GM06990 (cell line): ENCODE data around the gene BAHCC1.

Experiments used
- DNase-seq: peaks from one replicate; pipeline ENCODE4 v3.0.0-alpha.2; 2011; ENCODE audit not compliant: insufficient read length; ENCODE audit errors: extremely low read depth
- H3K27me3 ChIP-seq: replicated peaks from 2 replicates; pipeline ENCODE4 v1.6.0; 2011; ENCODE audit warnings: low read length; ENCODE audit not compliant: control insufficient read depth, insufficient read depth
- H3K36me3 ChIP-seq: 2 replicates; pipeline ENCODE4 v1.5.1; 2011; ENCODE audit warnings: low read length; ENCODE audit not compliant: control insufficient read depth, insufficient read depth
- H3K4me3 ChIP-seq: replicated peaks from 2 replicates; pipeline ENCODE4 v1.5.1; 2011; ENCODE audit warnings: low read depth, mild to moderate bottlenecking, control low read depth, low read length
- CTCF ChIP-seq: IDR thresholded peaks from 2 replicates; pipeline ENCODE4 v1.5.1; 2011; ENCODE audit warnings: low read length, control low read depth, mild to moderate bottlenecking, inconsistent platforms; ENCODE audit not compliant: insufficient read depth, poor library complexity, severe bottlenecking

Gene BAHCC1

DNA sequence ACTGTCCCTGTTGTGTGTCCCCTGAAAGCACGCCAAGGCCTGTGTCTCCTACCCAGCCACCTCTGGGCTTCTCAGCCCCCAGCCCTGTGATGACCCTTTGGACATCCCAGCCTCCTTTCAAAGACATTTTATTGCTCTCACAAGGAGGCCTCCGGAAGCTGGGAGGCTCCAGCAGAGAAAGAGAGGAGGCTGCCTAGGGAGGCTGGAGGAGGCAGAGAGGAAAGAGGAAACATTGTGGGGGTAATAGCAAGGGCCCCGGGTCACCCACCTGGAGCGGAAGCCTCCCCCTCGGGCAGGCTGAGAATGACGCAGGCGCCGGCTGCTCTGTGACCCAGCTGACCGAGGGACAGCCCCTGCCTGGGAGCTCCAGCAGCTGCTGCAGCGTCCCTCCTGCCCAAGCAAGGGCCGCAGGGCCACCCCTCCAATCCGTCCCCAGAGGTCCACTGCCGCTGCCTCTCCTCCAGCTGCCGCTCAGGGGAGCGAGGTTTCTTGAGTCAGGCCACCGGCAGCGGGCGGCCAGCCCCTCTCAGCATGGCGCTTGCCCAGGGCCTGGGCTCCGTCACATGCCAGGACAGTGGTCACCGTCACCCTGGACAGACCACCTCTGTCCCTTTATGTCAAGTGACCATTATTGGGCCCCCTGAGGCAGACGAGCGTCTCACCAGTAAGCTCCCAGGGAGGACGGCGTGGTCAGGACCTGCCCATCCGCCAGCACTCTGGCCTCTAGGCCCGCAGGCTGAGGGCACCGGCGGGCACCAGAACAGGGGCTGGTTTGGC, 88.0 kb downstream of the BAHCC1 start:
- TF ChIP-seq CTCF = no peak
- H3K4me3 ChIP-seq = no peak overlapping the region
- H3K36me3 ChIP-seq = no peaks in the 10 kb centered on the region
- H3K27me3 ChIP-seq = peaks cover 2% of the 10 kb centered on the region; the same call in 1 of the 2 replicates
- DNase-seq = peak; percentile 72

DNA sequence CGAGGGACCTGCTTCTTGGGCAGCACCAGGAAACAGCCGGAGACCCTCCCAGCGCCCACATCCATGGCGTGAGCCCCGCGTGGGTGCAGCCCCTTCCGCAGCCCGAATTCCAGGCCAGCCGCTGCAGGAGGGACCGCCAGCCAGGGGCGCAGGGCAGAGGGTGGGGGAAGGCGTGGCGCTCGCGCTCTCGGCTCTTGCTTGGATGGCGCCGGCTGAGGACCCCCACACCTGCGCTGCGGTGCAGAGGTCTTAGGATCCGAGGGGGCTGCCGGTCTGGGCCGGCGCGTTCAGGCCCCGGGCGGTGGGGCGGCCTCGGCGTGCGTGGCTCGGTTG, 88.6 kb downstream of the BAHCC1 start:
- TF ChIP-seq CTCF = no peak
- Histone ChIP-seq H3K36me3 (no peaks in the 10 kb centered on the region), H3K27me3 (peaks cover 2% of the 10 kb centered on the region; the same call in 1 of the 2 replicates), H3K4me3 (peak overlapping the region; percentile 35; the same call in 1 of the 2 replicates)
- no peak for DNase-seq

DNA sequence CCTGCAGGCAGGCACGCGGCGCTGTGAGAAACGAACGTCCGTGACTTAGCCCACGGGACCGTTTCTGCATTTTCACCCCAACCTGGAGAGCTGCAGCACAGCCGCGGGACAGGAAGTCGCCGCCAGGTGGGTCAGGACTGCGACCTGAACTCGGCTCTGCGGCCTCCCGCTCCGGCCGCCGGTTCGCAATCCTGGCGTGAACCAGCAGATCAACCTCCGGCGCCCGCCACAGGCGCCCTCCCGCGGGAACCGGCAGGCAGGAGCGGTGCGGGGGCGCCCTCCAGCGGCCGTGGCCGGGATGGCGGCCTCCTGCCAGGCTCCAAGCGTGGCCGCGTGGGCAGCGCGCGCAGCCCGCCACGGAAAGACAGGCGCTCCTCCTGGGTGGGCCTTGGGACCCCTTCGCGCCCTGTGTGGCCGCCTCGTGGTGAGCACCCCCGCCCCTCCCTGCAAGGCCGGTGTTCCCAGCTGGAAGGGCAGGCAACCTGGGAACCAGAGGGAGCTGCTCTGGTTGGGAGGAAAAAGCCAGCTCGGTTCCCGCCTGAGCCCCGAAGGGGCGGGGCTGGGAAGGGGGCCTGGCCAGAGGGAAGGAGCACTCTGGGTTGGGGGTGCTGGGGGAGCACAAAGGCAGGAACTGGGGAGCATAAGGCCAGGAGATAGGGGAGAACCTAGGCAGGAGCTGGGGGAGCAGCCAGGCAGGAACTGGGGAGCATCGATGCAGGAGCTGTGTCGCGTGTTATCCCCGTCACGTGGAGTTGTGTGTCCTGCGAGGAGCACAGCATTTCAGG, 89.1 kb downstream of the BAHCC1 start:
- DNase-seq = peak; percentile 91
- H3K27me3 ChIP-seq = peaks cover 2% of the 10 kb centered on the region; the same call in 1 of the 2 replicates
- peak; percentile 35 for TF ChIP-seq CTCF

GRCh38 chr17:81486199-81486810, 91.0 kb downstream of the BAHCC1 start:
- no peak for TF ChIP-seq CTCF
- Histone ChIP-seq H3K27me3 (peaks cover 2% of the 10 kb centered on the region; the same call in 1 of the 2 replicates), H3K36me3 (no peaks in the 10 kb centered on the region), H3K4me3 (no peak overlapping the region)
- DNase-seq = no peak

More for the DNA sequence above, 89.1 kb downstream of the BAHCC1 start:
- H3K36me3 ChIP-seq = no peaks in the 10 kb centered on the region
- peak overlapping the region; percentile 37 for H3K4me3 ChIP-seq

DNA sequence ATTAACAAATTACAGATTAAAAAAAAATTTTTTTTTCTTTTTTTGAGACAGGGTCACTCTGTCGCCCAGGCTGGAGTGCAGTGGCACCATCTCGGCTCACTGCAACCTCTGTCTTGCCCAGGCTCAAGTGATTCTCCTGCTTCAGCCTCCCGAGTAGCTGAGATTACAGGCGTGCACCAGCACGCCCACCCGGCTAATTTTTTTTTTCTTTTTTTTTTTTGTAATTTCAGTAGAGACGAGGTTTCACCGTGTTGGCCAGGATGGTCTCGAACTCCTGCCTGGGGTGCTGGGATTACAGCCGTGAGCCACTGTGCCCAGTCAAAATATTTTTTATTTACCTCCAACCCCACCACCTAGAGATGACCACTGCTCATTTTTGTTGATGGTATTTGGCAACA, 91.8 kb downstream of the BAHCC1 start:
- Histone ChIP-seq H3K36me3 (no peaks in the 10 kb centered on the region), H3K4me3 (no peak overlapping the region), H3K27me3 (peaks cover 2% of the 10 kb centered on the region; the same call in 1 of the 2 replicates)
- TF ChIP-seq CTCF = no peak
- no peak for DNase-seq
